ENCODE data around the gene MOAP1. TPM values are rescaled to one million over a fixed set of nuclear protein-coding genes. Genes with fewer than 3 reads are reported as not detected.

Gene MOAP1
- total RNA-seq (2014; rRNA removed; shearing (Covaris generic)): 21.6 and 21.7 TPM in 2 replicates
- polyA plus RNA-seq (2016; fragmentation: Nextera tagmentation; extraction: Ambion mirVana): 8.5 and 8.6 TPM in 2 replicates
- long read RNA-seq, transcript MOAP1-201 (3 exons, 2,441 nt): major isoform, 12 of 15 reads
- long read RNA-seq, partial matches to known transcripts: 2 of 15 reads
- long read RNA-seq, other reads (novel, unspliced or antisense): 0 of 15 reads

- Histone ChIP-seq H3F3A (replicated peaks; ENCODE audit: low read depth) (peaks cover 18% of the 10 kb centered on the region), H3K27me3 (ENCODE audit: insufficient read depth) (no peaks in the 10 kb centered on the region), H3K79me2 (replicated peaks; ENCODE audit: insufficient read depth) (peaks cover 38% of the 10 kb centered on the region), H3K9me2 (ENCODE audit: insufficient read depth) (no peaks in the 10 kb centered on the region), H2AFZ (peak within 1 kb of the TSS; percentile 100), H3K4me1 (ENCODE audit: insufficient read depth) (peaks cover 6% of the 10 kb centered on the region; the same call in 1 of the 2 replicates), H3K4me3 (peak within 1 kb of the TSS; percentile 100), H3K36me3 (ENCODE audit: insufficient read depth) (peaks cover 19% of the 10 kb centered on the region), H3K27ac (ENCODE audit: low read depth) (peak within 1 kb of the TSS; percentile 98), H3K4me2 (peak within 1 kb of the TSS; percentile 98), H4K20me1 (replicated peaks; ENCODE audit: insufficient read depth) (0 out of 2 replicates have a peak, but pooled peaks cover 12% of the 10 kb centered on the region)
- peaks cover 16% of the 10 kb centered on the region; the same call in 2 of the 3 replicates for H3K4me1 Mint-ChIP-seq
- ATAC-seq (peak; percentile 91), DNase-seq (ENCODE audit: low spot score) (peak; percentile 94)
- H3K27me3 Mint-ChIP-seq (ENCODE audit: insufficient read depth, low read depth, poor library complexity): peaks cover 9% of the 10 kb centered on the region
- peak within 1 kb of the TSS; percentile 99 for H3K4me3 Mint-ChIP-seq
- H3K36me3 Mint-ChIP-seq (ENCODE audit: low read depth): peaks cover 21% of the 10 kb centered on the region
- H3K27ac Mint-ChIP-seq: peak within 1 kb of the TSS; percentile 96
- H3K9me3 Mint-ChIP-seq: no peaks in the 10 kb centered on the region
- TF ChIP-seq EZH2phosphoT487 (IDR thresholded peaks at IDR 0.05; ENCODE audit: unreplicated experiment) (no peak), CREB1 (CRISPR knock-in tag; IDR thresholded peaks at IDR 0.05; ENCODE audit: low read depth) (peak; percentile 90), JUNB (IDR thresholded peaks at IDR 0.05; ENCODE audit: unreplicated experiment) (no peak), EZH2 (IDR thresholded peaks at IDR 0.05; ENCODE audit: low read depth, unreplicated experiment) (no peak), ZNF462 (CRISPR knock-in tag; IDR thresholded peaks at IDR 0.05) (no peak), STAT1 (IDR thresholded peaks at IDR 0.05; ENCODE audit: unreplicated experiment) (no peak), NANOG (IDR thresholded peaks at IDR 0.05; ENCODE audit: borderline replicate concordance) (no peak), ZNF114 (CRISPR knock-in tag; IDR thresholded peaks at IDR 0.05) (no peak), ZNF331 (CRISPR knock-in tag; IDR thresholded peaks at IDR 0.05; ENCODE audit: low read depth) (no peak), POLR2AphosphoS5 (IDR thresholded peaks at IDR 0.05; ENCODE audit: low read depth) (peak; percentile 90)
- TF ChIP-seq, protein P1, sequence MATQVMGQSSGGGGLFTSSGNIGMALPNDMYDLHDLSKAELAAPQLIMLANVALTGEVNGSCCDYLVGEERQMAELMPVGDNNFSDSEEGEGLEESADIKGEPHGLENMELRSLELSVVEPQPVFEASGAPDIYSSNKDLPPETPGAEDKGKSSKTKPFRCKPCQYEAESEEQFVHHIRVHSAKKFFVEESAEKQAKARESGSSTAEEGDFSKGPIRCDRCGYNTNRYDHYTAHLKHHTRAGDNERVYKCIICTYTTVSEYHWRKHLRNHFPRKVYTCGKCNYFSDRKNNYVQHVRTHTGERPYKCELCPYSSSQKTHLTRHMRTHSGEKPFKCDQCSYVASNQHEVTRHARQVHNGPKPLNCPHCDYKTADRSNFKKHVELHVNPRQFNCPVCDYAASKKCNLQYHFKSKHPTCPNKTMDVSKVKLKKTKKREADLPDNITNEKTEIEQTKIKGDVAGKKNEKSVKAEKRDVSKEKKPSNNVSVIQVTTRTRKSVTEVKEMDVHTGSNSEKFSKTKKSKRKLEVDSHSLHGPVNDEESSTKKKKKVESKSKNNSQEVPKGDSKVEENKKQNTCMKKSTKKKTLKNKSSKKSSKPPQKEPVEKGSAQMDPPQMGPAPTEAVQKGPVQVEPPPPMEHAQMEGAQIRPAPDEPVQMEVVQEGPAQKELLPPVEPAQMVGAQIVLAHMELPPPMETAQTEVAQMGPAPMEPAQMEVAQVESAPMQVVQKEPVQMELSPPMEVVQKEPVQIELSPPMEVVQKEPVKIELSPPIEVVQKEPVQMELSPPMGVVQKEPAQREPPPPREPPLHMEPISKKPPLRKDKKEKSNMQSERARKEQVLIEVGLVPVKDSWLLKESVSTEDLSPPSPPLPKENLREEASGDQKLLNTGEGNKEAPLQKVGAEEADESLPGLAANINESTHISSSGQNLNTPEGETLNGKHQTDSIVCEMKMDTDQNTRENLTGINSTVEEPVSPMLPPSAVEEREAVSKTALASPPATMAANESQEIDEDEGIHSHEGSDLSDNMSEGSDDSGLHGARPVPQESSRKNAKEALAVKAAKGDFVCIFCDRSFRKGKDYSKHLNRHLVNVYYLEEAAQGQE (IDR thresholded peaks at IDR 0.05; ENCODE audit: unreplicated experiment): no peak
- TF ChIP-seq, protein P2, sequence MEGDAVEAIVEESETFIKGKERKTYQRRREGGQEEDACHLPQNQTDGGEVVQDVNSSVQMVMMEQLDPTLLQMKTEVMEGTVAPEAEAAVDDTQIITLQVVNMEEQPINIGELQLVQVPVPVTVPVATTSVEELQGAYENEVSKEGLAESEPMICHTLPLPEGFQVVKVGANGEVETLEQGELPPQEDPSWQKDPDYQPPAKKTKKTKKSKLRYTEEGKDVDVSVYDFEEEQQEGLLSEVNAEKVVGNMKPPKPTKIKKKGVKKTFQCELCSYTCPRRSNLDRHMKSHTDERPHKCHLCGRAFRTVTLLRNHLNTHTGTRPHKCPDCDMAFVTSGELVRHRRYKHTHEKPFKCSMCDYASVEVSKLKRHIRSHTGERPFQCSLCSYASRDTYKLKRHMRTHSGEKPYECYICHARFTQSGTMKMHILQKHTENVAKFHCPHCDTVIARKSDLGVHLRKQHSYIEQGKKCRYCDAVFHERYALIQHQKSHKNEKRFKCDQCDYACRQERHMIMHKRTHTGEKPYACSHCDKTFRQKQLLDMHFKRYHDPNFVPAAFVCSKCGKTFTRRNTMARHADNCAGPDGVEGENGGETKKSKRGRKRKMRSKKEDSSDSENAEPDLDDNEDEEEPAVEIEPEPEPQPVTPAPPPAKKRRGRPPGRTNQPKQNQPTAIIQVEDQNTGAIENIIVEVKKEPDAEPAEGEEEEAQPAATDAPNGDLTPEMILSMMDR (conservative IDR thresholded peaks at IDR 0.05; ENCODE audit: low read depth in 2 of 2): peak in 1 of 2 experiments; percentile 16; a peak in 1 of 4 replicates
Observed at GRCh38 chr14:93184391-93185348, at the start of gene MOAP1, which contains the start of gene LYSET. TSS of gene MOAP1 (minus strand) at chr14:93184897. CDS start at chr14:93184242, 655 bp downstream. TSS of gene LYSET (plus strand) at chr14:93185317. CDS start at chr14:93185406, 89 bp downstream.

Data from GM23338 (cell line).